CD4-positive, alpha-beta T cell treated with Interleukin-17A for 1 hour (primary cell): ENCODE data around the gene TCIRG1.
"Not testable (repeated sequence)": the region's sequence is repeated elsewhere in the genome, so short reads cannot be mapped to it uniquely, and the experiment has no call there.

Source experiments
- DNase-seq: peaks from one replicate; pipeline ENCODE4 v3.0.0-alpha.2; 2020

TCIRG1 gene

GRCh38 chr11:68056317-68057285 is 17.8 kb downstream of the TCIRG1 start:
- DNase-seq: no peak

GRCh38 chr11:68057807-68058206 is 19.0 kb downstream of the TCIRG1 start:
- no peak for DNase-seq

- no peak for DNase-seq
Observed at GRCh38 chr11:68061508-68061907, 22.7 kb downstream of the TCIRG1 start.

GRCh38 chr11:68064926-68065325 is 26.1 kb downstream of the TCIRG1 start:
- no peak for DNase-seq

GRCh38 chr11:68065841-68066240 is 27.0 kb downstream of the TCIRG1 start:
- DNase-seq: no peak

- DNase-seq: no peak
Observed at GRCh38 chr11:68066742-68067141, 27.9 kb downstream of the TCIRG1 start.

GRCh38 chr11:68067991-68068390 is 29.2 kb downstream of the TCIRG1 start:
- DNase-seq: no peak

- DNase-seq: no peak
Observed at GRCh38 chr11:68071281-68072048, 32.6 kb downstream of the TCIRG1 start.

- no peak for DNase-seq
Observed at GRCh38 chr11:68074584-68075352, 35.9 kb downstream of the TCIRG1 start.

GRCh38 chr11:68076371-68077042 is 37.7 kb downstream of the TCIRG1 start:
- DNase-seq: no peak

- DNase-seq: no peak
Observed at GRCh38 chr11:68077617-68078582, 39.1 kb downstream of the TCIRG1 start.

GRCh38 chr11:68080860-68081259 is 42.0 kb downstream of the TCIRG1 start:
- DNase-seq: no peak

- no peak for DNase-seq
Observed at GRCh38 chr11:68081691-68082090, 42.9 kb downstream of the TCIRG1 start.

- DNase-seq: no peak
Observed at GRCh38 chr11:68082481-68082880, 43.7 kb downstream of the TCIRG1 start.

- no peak for DNase-seq
Observed at GRCh38 chr11:68083517-68083916, 44.7 kb downstream of the TCIRG1 start.

- no peak for DNase-seq
Observed at GRCh38 chr11:68089679-68090078, 50.9 kb downstream of the TCIRG1 start.

GRCh38 chr11:68090287-68090686 is 51.5 kb downstream of the TCIRG1 start:
- no peak for DNase-seq

- DNase-seq: no peak
Observed at GRCh38 chr11:68090706-68091105, 51.9 kb downstream of the TCIRG1 start.

GRCh38 chr11:68092411-68092810 is 53.6 kb downstream of the TCIRG1 start:
- no peak for DNase-seq

- DNase-seq: not testable (repeated sequence)
Observed at GRCh38 chr11:68092946-68093345, 54.1 kb downstream of the TCIRG1 start.

- DNase-seq: no peak
Observed at GRCh38 chr11:68093565-68093964, 54.7 kb downstream of the TCIRG1 start.
